SU-DHL-6 (cell line): ENCODE results near the gene TMF1.

Source experiments
- H2AFZ ChIP-seq: fragments of 200-600 bp; sonication (generic); 2 replicates; pipeline ENCODE4 v1.6.1; 2014; ENCODE audit warnings: low read depth, mild to moderate bottlenecking, moderate library complexity, mixed read lengths, antibody characterized with exemption, low read length; ENCODE audit not compliant: severe bottlenecking
- H3F3A ChIP-seq: fragments of 200-600 bp; shearing (Covaris generic); 2 replicates; pipeline ENCODE4 v1.6.0; 2016; ENCODE audit warnings: antibody characterized with exemption, mild to moderate bottlenecking; ENCODE audit not compliant: insufficient read depth
- H3K27ac ChIP-seq: fragments of 200-600 bp; sonication (generic); 2 replicates; pipeline ENCODE4 v1.5.1; 2016; ENCODE audit warnings: low read depth, mild to moderate bottlenecking, low read length, moderate library complexity, mixed read lengths
- H3K27me3 ChIP-seq: fragments of 200-600 bp; sonication (generic), shearing (Covaris generic); 2 replicates; pipeline ENCODE4 v1.6.0; 2014; ENCODE audit warnings: mild to moderate bottlenecking, low read length
- H3K36me3 ChIP-seq: fragments of 200-600 bp; sonication (generic); 2 replicates; pipeline ENCODE4 v1.6.1; 2014; ENCODE audit warnings: mild to moderate bottlenecking, low read length, mixed read lengths
- H3K4me2 ChIP-seq: fragments of 300-600, 200-600 bp; shearing (Covaris generic), sonication (generic); 2 replicates; pipeline ENCODE4 v1.6.0; 2014; ENCODE audit warnings: low read length, low read depth, mild to moderate bottlenecking; ENCODE audit not compliant: poor library complexity, severe bottlenecking
- H3K4me3 ChIP-seq: fragments of 200-600 bp; sonication (generic); 2 replicates; pipeline ENCODE4 v1.5.1; 2014; ENCODE audit warnings: antibody characterized with exemption, low read length, mild to moderate bottlenecking, mixed read lengths; ENCODE audit not compliant: insufficient read depth, poor library complexity, severe bottlenecking
- H3K79me2 ChIP-seq: fragments of 200-600 bp; sonication (generic); 2 replicates; pipeline ENCODE4 v1.6.1; 2014; ENCODE audit warnings: mild to moderate bottlenecking, low read length, moderate library complexity; ENCODE audit not compliant: insufficient read depth
- H3K9ac ChIP-seq: fragments of 200-600 bp; sonication (generic); 2 replicates; pipeline ENCODE4 v1.7.0; 2014; ENCODE audit warnings: mild to moderate bottlenecking, low read length
- H3K9me2 ChIP-seq: fragments of 200-600 bp; sonication (generic); replicated peaks from 2 replicates; pipeline ENCODE4 v1.6.1; 2014; ENCODE audit warnings: low read length; ENCODE audit not compliant: insufficient read depth
- H3K9me3 ChIP-seq: fragments of 200-600 bp; sonication (generic); 2 replicates; pipeline ENCODE4 v1.6.1; 2014; ENCODE audit warnings: low read length, mixed read lengths; ENCODE audit not compliant: insufficient read depth
- H4K20me1 ChIP-seq: fragments of 200-600 bp; sonication (generic); 2 replicates; pipeline ENCODE4 v1.6.1; 2014; ENCODE audit warnings: low read depth, mild to moderate bottlenecking, antibody characterized with exemption, low read length, moderate library complexity, mixed read lengths
- CTCF ChIP-seq: fragments of 200-600 bp; sonication (generic); IDR thresholded peaks from one replicate; pipeline ENCODE4 v1.5.1; 2017; ENCODE audit warnings: antibody characterized with exemption, mild to moderate bottlenecking, low read length, moderate library complexity; ENCODE audit not compliant: insufficient read depth, poor library complexity, severe bottlenecking
- EZH2phosphoT487 ChIP-seq: fragments of 200-600 bp; sonication (generic), shearing (Covaris generic); conservative IDR thresholded peaks from 2 replicates; pipeline ENCODE4 v1.6.1; 2018; ENCODE audit warnings: mild to moderate bottlenecking, antibody characterized with exemption, low read length, moderate library complexity, mixed read lengths

The TMF1 gene

GRCh38 chr3:69051756-69052471, at the start of gene TMF1:
TMF1 (minus strand) TSS chr3:69052333; CDS start chr3:69052086, 247 bp downstream.
- Histone ChIP-seq H3K9ac (peak within 1 kb of the TSS; percentile 79), H3K9me3 (no peaks in the 10 kb centered on the region), H4K20me1 (no peaks in the 10 kb centered on the region), H3K4me2 (peak within 1 kb of the TSS; percentile 98), H3K36me3 (peaks cover 37% of the 10 kb centered on the region), H3K27ac (peak within 1 kb of the TSS; percentile 49), H3K9me2 (no peaks in the 10 kb centered on the region), H3F3A (peaks cover 25% of the 10 kb centered on the region), H3K27me3 (no peaks in the 10 kb centered on the region), H2AFZ (peak within 1 kb of the TSS; percentile 72), H3K4me3 (peak within 1 kb of the TSS; percentile 93), H3K79me2 (peaks cover 45% of the 10 kb centered on the region)
- no peak for TF ChIP-seq CTCF
- no peak for TF ChIP-seq EZH2phosphoT487

GRCh38 chr3:69099576-69099975, 47.4 kb upstream of the TMF1 start:
- no peaks in the 10 kb centered on the region for H3K9me3 ChIP-seq
- no peaks in the 10 kb centered on the region for H4K20me1 ChIP-seq
- no peak overlapping the region for H3K4me3 ChIP-seq
- no peak overlapping the region for H3K9ac ChIP-seq
- H3K27me3 ChIP-seq, result no peaks in the 10 kb centered on the region
- peaks cover 26% of the 10 kb centered on the region; the same call in 1 of the 2 replicates for H3K79me2 ChIP-seq
- H3F3A ChIP-seq, result 0 out of 2 replicates have a peak, but pooled peaks cover 5% of the 10 kb centered on the region
- no peak overlapping the region for H3K27ac ChIP-seq
- no peaks in the 10 kb centered on the region for H3K9me2 ChIP-seq
- TF ChIP-seq CTCF (no peak), EZH2phosphoT487 (no peak)
- no peak overlapping the region for H3K4me2 ChIP-seq
- H2AFZ ChIP-seq, result no peak overlapping the region
- H3K36me3 ChIP-seq, result no peaks in the 10 kb centered on the region

GRCh38 chr3:69097407-69098086, 45.4 kb upstream of the TMF1 start:
- Histone ChIP-seq H3K4me2 (no peak overlapping the region), H3K9me3 (no peaks in the 10 kb centered on the region), H3K4me3 (no peak overlapping the region), H3K36me3 (no peaks in the 10 kb centered on the region), H3K27me3 (no peaks in the 10 kb centered on the region), H2AFZ (no peak overlapping the region), H3K79me2 (peaks cover 40% of the 10 kb centered on the region), H3F3A (no peaks in the 10 kb centered on the region), H3K9ac (no peak overlapping the region), H3K9me2 (no peaks in the 10 kb centered on the region), H4K20me1 (no peaks in the 10 kb centered on the region), H3K27ac (no peak overlapping the region)
- no peak for TF ChIP-seq EZH2phosphoT487
- no peak for TF ChIP-seq CTCF
